Activated CD8-positive, alpha-beta memory T cell treated with anti-CD3 and anti-CD28 coated beads for 1 hour (primary cell): ENCODE measurements around the gene AKT3.
"Not testable (repeated sequence)": the region's sequence is repeated elsewhere in the genome, so short reads cannot be mapped to it uniquely, and the experiment has no call there.

Source experiments
- DNase-seq, 2 donors: peaks; one replicate each; pipeline ENCODE4 v3.0.0-alpha.2; 2020; ENCODE audit warnings: low read depth in 1 of 2; ENCODE audit errors: extremely low read depth in 1 of 2

The AKT3 gene

GRCh38 chr1:243786531-243786930, 63.5 kb downstream of the AKT3 start:
- no peak for DNase-seq

- no peak for DNase-seq
These were observed 65.5 kb downstream of the AKT3 start for GRCh38 chr1:243784506-243784905.

GRCh38 chr1:243783714-243784113, 66.3 kb downstream of the AKT3 start:
- DNase-seq, result no peak

GRCh38 chr1:243772361-243773050, 77.5 kb downstream of the AKT3 start:
- DNase-seq, result not testable (repeated sequence)

- no peak for DNase-seq
These were observed 79.2 kb downstream of the AKT3 start for GRCh38 chr1:243770860-243771259.

GRCh38 chr1:243765676-243766075, 84.4 kb downstream of the AKT3 start:
- no peak for DNase-seq

GRCh38 chr1:243763806-243764205, 86.2 kb downstream of the AKT3 start:
- no peak for DNase-seq

GRCh38 chr1:243758647-243759046, 91.4 kb downstream of the AKT3 start:
- no peak for DNase-seq

- DNase-seq, result no peak
These were observed 93.5 kb downstream of the AKT3 start for GRCh38 chr1:243756529-243756928.

GRCh38 chr1:243754348-243754747, 95.7 kb downstream of the AKT3 start:
- DNase-seq, result no peak

- no peak for DNase-seq
These were observed 98.5 kb downstream of the AKT3 start for GRCh38 chr1:243751506-243751905.

GRCh38 chr1:243748706-243749283, 101.2 kb downstream of the AKT3 start:
- no peak for DNase-seq

- DNase-seq, result no peak
These were observed 101.8 kb downstream of the AKT3 start for GRCh38 chr1:243748227-243748626.

GRCh38 chr1:243746751-243747150, 103.3 kb downstream of the AKT3 start:
- DNase-seq, result no peak

- DNase-seq, result no peak
These were observed 104.7 kb downstream of the AKT3 start for GRCh38 chr1:243745356-243745755.

GRCh38 chr1:243742819-243743218, 107.2 kb downstream of the AKT3 start:
- DNase-seq, result no peak

- no peak for DNase-seq
These were observed 109.6 kb downstream of the AKT3 start for GRCh38 chr1:243740255-243740999.

- DNase-seq, result no peak
These were observed 110.6 kb downstream of the AKT3 start for GRCh38 chr1:243739335-243740003.

- DNase-seq, result no peak
These were observed 112.0 kb downstream of the AKT3 start for GRCh38 chr1:243738020-243738419.

GRCh38 chr1:243735457-243735856, 114.6 kb downstream of the AKT3 start:
- DNase-seq, result no peak

- DNase-seq, result no peak
These were observed 115.7 kb downstream of the AKT3 start for GRCh38 chr1:243734308-243734695.
